Neural progenitor cell (in vitro differentiated cells): ENCODE results near the gene C12orf75.

Source experiments
- CTCF ChIP-seq: fragments of 200-600 bp; sonication (generic); IDR thresholded peaks from 2 replicates; pipeline ENCODE4 v1.5.1; 2017; ENCODE audit warnings: antibody characterized with exemption, mild to moderate bottlenecking
- EZH2 ChIP-seq: fragments of 200-600 bp; sonication (generic); IDR thresholded peaks from 2 replicates; pipeline ENCODE4 v1.6.1; 2017; ENCODE audit warnings: antibody characterized with exemption, mild to moderate bottlenecking, moderate library complexity

- TF ChIP-seq CTCF (no peak), EZH2 (no peak)
These were observed 37.7 kb downstream of the C12orf75 start for GRCh38 chr12:105368047-105368646.
